Right cardiac atrium (tissue), 5 donors: Measurements from ENCODE around the gene AOPEP. TPM values are rescaled to one million over a fixed set of nuclear protein-coding genes. Genes with fewer than 3 reads are reported as not detected.

ENCODE experiments used
- ATAC-seq, 2 donors: fragments of 200-7000 bp; cut with Tn5 transposase; one replicate each; pipeline versions ENCODE4 v1.8.0 to v1.9.1; 2020; ENCODE audit warnings: moderate library complexity in 2 of 2, mild to moderate bottlenecking in 1 of 2
- DNase-seq, 3 donors: peaks; one replicate each; pipeline ENCODE4 v3.0.0-alpha.2; 2020
- H3K27ac ChIP-seq: one replicate; pipeline ENCODE4 v1.5.1; 2013; ENCODE audit warnings: mild to moderate bottlenecking, low read length, control low read depth, moderate library complexity
- H3K27me3 ChIP-seq: one replicate; pipeline ENCODE4 v1.6.1; 2013; ENCODE audit not compliant: control insufficient read depth, insufficient read depth
- H3K4me1 ChIP-seq: one replicate; pipeline ENCODE4 v1.6.1; 2013; ENCODE audit warnings: low read length; ENCODE audit not compliant: control insufficient read depth, insufficient read depth
- H3K4me3 ChIP-seq: one replicate; pipeline ENCODE4 v1.5.1; 2013; ENCODE audit warnings: low read length, control low read depth
- H3K9me3 ChIP-seq: one replicate; pipeline ENCODE4 v1.6.1; 2013; ENCODE audit warnings: low read length; ENCODE audit not compliant: control insufficient read depth
- WGBS: extraction: QIAGEN DNeasy Blood & Tissue Kit; methylation state at CpG from one replicate; pipeline ENCODE4 v1.1.7; 2013; 5-methylcytosine and 5-hydroxymethylcytosine counted together
- intact Hi-C, 4 donors: fragments of 100-400 bp; cut with DNase I; formaldehyde crosslinking; loops; one replicate each; pipeline versions ENCODE4 v1.11.0 to v1.14.0; 2022 to 2023
- polyA plus RNA-seq: library from polyadenylated mRNA; stranded (reverse); fragments of 200-250 nt; gene quantifications from one replicate; pipeline ENCODE4 v1.2.3, GENCODE V29; 2013
- total RNA-seq, 4 donors: library from RNA; stranded (reverse); fragmentation: NEBNext Ultra II Directional; extraction: Animal tissue kit (Norgen Biotek cat#: 25700); gene quantifications; one replicate each; pipeline ENCODE4 v1.2.1, GENCODE V29; 2021
- donor health status: healthy with polysubstance abuse.
- donor health status: DM: no; HTN: yes; CAD: no.
- donor health status: DM: no; HTN: no; CAD: no.
- donor health status: DM: no; HTN: yes; CAD: no; lungs with severe emphysema.
- donor health status: DM: yes; HTN: yes; CAD: no.

AOPEP gene
- total and polyA plus RNA-seq, 5 donors: 124 to 170 (median 154) TPM

- intact Hi-C loops: no loop called here
- Histone ChIP-seq H3K27me3 (no peaks in the 10 kb centered on the region), H3K9me3 (no peaks in the 10 kb centered on the region), H3K4me1 (no peaks in the 10 kb centered on the region), H3K4me3 (no peak overlapping the region), H3K27ac (no peak overlapping the region)
- 92% methylated on average over 9 of the region's 9 CpGs for WGBS
- DNase-seq (no peak), ATAC-seq (peak; percentile 21 to 55)
Observed at GRCh38 chr9:94980947-94981722, 254.6 kb downstream of the AOPEP start.

DNA sequence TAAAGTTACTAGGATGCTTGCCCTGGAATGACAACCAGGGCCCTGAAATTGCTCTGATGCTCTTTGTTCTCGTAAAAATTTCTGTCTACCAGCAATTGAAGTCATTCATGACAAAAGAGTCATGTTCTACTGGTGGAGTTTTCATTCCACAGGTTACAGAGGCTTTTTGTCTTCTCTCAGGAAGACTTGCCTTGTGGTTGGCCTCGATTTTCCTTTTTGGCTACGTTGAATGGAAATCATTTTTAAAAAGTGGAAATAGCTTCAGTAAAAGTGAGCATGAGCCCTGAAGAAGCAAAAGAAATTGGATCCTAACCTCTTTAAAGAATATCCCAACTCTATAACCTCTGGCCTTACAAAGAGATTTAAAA is 255.2 kb downstream of the AOPEP start:
- H3K4me3 ChIP-seq: no peak overlapping the region
- WGBS: 82% methylated on average over 3 of the region's 3 CpGs
- H3K9me3 ChIP-seq: no peaks in the 10 kb centered on the region
- ATAC-seq: no peak
- DNase-seq: no peak
- no peaks in the 10 kb centered on the region for H3K4me1 ChIP-seq
- H3K27me3 ChIP-seq: no peaks in the 10 kb centered on the region
- intact Hi-C loops: no loop called here
- no peak overlapping the region for H3K27ac ChIP-seq

GRCh38 chr9:94982211-94982610 is 255.7 kb downstream of the AOPEP start:
- 92% methylated on average over 6 of the region's 6 CpGs for WGBS
- no peak for DNase-seq
- no peak overlapping the region for H3K27ac ChIP-seq
- intact Hi-C loops: no loop called here
- ATAC-seq: no peak
- no peaks in the 10 kb centered on the region for H3K9me3 ChIP-seq
- H3K27me3 ChIP-seq: no peaks in the 10 kb centered on the region
- H3K4me3 ChIP-seq: no peak overlapping the region
- H3K4me1 ChIP-seq: no peaks in the 10 kb centered on the region

DNA sequence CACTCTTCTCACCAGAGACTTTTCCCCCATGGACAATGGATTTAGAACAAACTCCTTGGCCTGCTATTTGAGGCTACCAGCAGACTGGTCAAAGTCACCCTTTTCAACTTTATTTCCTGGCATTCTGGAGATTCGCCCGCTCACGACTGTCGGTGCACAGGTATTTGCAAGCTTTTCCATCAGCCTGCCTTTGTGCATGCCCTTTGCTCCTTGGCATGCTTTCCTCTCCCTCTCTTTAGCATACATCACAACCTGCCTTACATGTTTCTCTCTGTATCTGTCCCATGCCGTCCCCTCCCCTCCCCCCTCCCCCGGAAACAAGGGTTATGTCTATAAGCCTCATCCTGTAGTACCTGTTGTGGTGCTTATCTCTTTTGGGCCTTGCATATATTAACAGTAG is 257.1 kb downstream of the AOPEP start:
- intact Hi-C loops: no loop called here
- Histone ChIP-seq H3K9me3 (no peaks in the 10 kb centered on the region), H3K4me3 (no peak overlapping the region), H3K27ac (no peak overlapping the region), H3K4me1 (no peaks in the 10 kb centered on the region), H3K27me3 (no peaks in the 10 kb centered on the region)
- 96% methylated on average over 6 of the region's 6 CpGs for WGBS
- ATAC-seq: no peak
- no peak for DNase-seq

DNA sequence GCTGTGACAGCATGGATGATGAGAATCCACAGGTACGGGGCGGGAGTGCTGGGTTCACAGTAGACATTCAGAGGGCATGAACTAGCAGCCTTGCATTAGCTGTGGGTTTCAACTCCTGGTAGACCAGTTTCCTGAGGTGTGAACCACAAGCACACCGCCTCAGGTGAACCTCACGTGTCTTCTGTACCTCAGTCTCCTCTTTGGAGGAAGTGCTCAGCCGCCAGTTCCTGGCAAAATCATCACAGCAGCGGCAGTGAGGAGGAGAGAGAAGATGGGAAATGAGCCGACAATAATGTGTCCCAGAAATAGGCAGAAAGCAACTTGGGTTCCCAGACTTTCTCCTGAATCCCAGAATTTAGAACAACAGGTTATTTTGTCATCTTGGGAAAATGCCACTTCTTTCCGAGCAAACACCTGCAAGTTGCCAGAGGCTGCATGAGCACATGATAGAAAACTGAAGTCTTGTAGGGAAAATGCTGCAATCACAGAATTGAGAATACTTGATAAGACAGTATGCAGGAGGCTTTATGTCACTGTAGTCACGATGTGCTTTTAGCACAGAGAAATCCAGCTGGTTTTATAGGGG is 258.5 kb downstream of the AOPEP start:
- Histone ChIP-seq H3K27me3 (no peaks in the 10 kb centered on the region), H3K4me3 (no peak overlapping the region), H3K9me3 (no peaks in the 10 kb centered on the region), H3K4me1 (no peaks in the 10 kb centered on the region), H3K27ac (no peak overlapping the region)
- intact Hi-C loops: no loop called here
- ATAC-seq: no peak
- WGBS: 94% methylated on average over 9 of the region's 9 CpGs
- no peak for DNase-seq

- Histone ChIP-seq H3K27me3 (no peaks in the 10 kb centered on the region), H3K27ac (no peak overlapping the region), H3K4me3 (no peak overlapping the region), H3K9me3 (no peaks in the 10 kb centered on the region), H3K4me1 (no peaks in the 10 kb centered on the region)
- DNase-seq (no peak), ATAC-seq (no peak)
- 92% methylated on average over 3 of the region's 3 CpGs for WGBS
- intact Hi-C loops: no loop called here
Observed at GRCh38 chr9:94985649-94986048, 259.1 kb downstream of the AOPEP start.

- no peak for ATAC-seq
- no peak for DNase-seq
- no peak overlapping the region for H3K4me3 ChIP-seq
- H3K27ac ChIP-seq: no peak overlapping the region
- H3K9me3 ChIP-seq: no peaks in the 10 kb centered on the region
- WGBS: 56% methylated on average over 1 of the region's 1 CpG
- intact Hi-C loops: no loop called here
- H3K27me3 ChIP-seq: no peaks in the 10 kb centered on the region
- no peaks in the 10 kb centered on the region for H3K4me1 ChIP-seq
Observed at GRCh38 chr9:94987731-94988130, 261.2 kb downstream of the AOPEP start.

DNA sequence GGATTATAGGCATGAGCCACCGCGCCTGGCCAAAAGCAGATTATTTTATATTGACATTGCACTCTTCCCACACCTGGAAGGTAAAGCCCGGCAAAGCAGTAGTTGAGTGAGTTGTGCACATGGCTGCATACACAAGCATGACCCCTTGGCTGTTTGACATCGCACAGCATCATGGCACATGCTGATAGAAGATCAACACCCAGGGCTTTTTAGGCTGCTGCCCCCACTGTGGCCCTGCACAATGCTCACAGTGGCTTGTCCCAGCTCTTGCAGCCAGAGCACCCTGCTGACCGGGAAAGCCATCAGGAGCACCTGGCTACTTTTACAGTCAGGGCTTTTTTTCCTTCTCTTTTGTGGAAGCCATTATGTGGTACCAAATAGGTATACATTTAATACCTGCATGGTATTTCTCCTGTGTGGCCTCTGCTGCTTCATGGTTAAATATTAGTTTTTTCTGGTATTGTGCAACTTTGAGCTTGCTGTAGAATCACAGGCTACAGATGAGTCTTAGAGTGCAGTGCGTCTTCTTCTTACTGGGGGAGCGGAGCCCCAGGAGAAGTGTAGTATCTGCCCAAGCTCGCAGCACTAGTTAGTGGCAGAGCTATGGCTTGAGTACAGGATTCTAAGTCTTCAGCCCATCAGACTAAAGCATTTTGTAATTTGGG is 264.5 kb downstream of the AOPEP start:
- no peaks in the 10 kb centered on the region for H3K27me3 ChIP-seq
- no peak overlapping the region for H3K27ac ChIP-seq
- H3K4me1 ChIP-seq: no peaks in the 10 kb centered on the region
- no peak for ATAC-seq
- H3K9me3 ChIP-seq: no peaks in the 10 kb centered on the region
- no peak overlapping the region for H3K4me3 ChIP-seq
- intact Hi-C loops: no loop called here
- DNase-seq: no peak
- 98% methylated on average over 8 of the region's 8 CpGs for WGBS

GRCh38 chr9:94991961-94992907 is 265.7 kb downstream of the AOPEP start:
- H3K27me3 ChIP-seq: no peaks in the 10 kb centered on the region
- no peaks in the 10 kb centered on the region for H3K9me3 ChIP-seq
- peaks cover 2% of the 10 kb centered on the region for H3K4me1 ChIP-seq
- H3K27ac ChIP-seq: no peak overlapping the region
- H3K4me3 ChIP-seq: no peak overlapping the region
- ATAC-seq (no peak), DNase-seq (no peak)
- WGBS: 92% methylated on average over 15 of the region's 15 CpGs
- intact Hi-C loops: no loop called here

- peak overlapping the region; percentile 31 for H3K27ac ChIP-seq
- WGBS: 73% methylated on average over 9 of the region's 9 CpGs
- no peaks in the 10 kb centered on the region for H3K27me3 ChIP-seq
- no peak for DNase-seq
- no peak for ATAC-seq
- H3K4me3 ChIP-seq: no peak overlapping the region
- intact Hi-C loops: no loop called here
- peaks cover 2% of the 10 kb centered on the region for H3K4me1 ChIP-seq
- no peaks in the 10 kb centered on the region for H3K9me3 ChIP-seq
Observed at GRCh38 chr9:94993160-94993820, 266.8 kb downstream of the AOPEP start.
